PC-3 (cell line): ENCODE results near the gene C1QL2. TPM values are rescaled to one million over a fixed set of nuclear protein-coding genes. Genes with fewer than 3 reads are reported as not detected.

Experiments used
- ATAC-seq: fragments of 200-7000 bp; cut with Tn5 transposase; 2 replicates; pipeline ENCODE4 v1.9.1; 2020; ENCODE audit warnings: mild to moderate bottlenecking, moderate library complexity
- BruUV-seq: library from RNA; stranded (reverse); fragments of 400-500 nt; replicated peaks from 2 replicates; lab custom pipeline; 2021; lab: Mats Ljungman, UMichigan
- CTCF ChIA-PET: fragments of 300-600 bp; sonication (Branson Sonifier 250); formaldehyde crosslinking; loops from one replicate; lab custom pipeline; 2022; ENCODE audit warnings: antibody characterized with exemption; lab: Charles Lee
- POLR2A ChIA-PET: fragments of 300-600 bp; sonication (Branson Sonifier 250); formaldehyde crosslinking; loops from one replicate; lab custom pipeline; 2022; ENCODE audit warnings: antibody characterized with exemption; ENCODE audit not compliant: unreplicated experiment; lab: Charles Lee
- DNase-seq: peaks from one replicate; pipeline ENCODE4 v3.0.0-alpha.2; 2015
- H2AFZ ChIP-seq: fragments of 300-600 bp; sonication (generic); 2 replicates; pipeline ENCODE4 v1.6.0; 2016; ENCODE audit warnings: antibody characterized with exemption, low read length
- H3F3A ChIP-seq: fragments of 300-600 bp; sonication (generic); one replicate; pipeline ENCODE4 v1.6.0; 2017; ENCODE audit warnings: antibody characterized with exemption, low read length, control low read depth, mild to moderate bottlenecking; ENCODE audit not compliant: unreplicated experiment
- H3K27ac ChIP-seq: fragments of 300-600 bp; sonication (generic); 2 replicates; pipeline ENCODE4 v1.5.1; 2016; ENCODE audit warnings: mild to moderate bottlenecking, low read length
- H3K27me3 ChIP-seq: fragments of 300-600 bp; sonication (generic); 2 replicates; pipeline ENCODE4 v1.6.1; 2016; ENCODE audit warnings: low read length, mixed read lengths
- H3K36me3 ChIP-seq: fragments of 300-600 bp; sonication (generic); 2 replicates; pipeline ENCODE4 v1.6.1; 2016; ENCODE audit warnings: low read depth, mixed run types, low read length, mixed read lengths
- H3K4me1 ChIP-seq: fragments of 300-600 bp; sonication (generic); 2 replicates; pipeline ENCODE4 v1.5.1; 2016; ENCODE audit warnings: low read length; ENCODE audit not compliant: insufficient read depth
- H3K4me2 ChIP-seq: fragments of 300-600 bp; sonication (generic); 2 replicates; pipeline ENCODE4 v1.6.0; 2016; ENCODE audit warnings: low read length
- H3K4me3 ChIP-seq: fragments of 300-600 bp; sonication (generic); 2 replicates; pipeline ENCODE4 v1.5.1; 2016; ENCODE audit warnings: mild to moderate bottlenecking, low read length, mixed read lengths
- H3K79me2 ChIP-seq: fragments of 300-600 bp; sonication (generic); 2 replicates; pipeline ENCODE4 v1.6.1; 2017; ENCODE audit warnings: low read length, mixed read lengths
- H3K9ac ChIP-seq: fragments of 300-600 bp; sonication (generic); 2 replicates; pipeline ENCODE4 v1.6.0; 2016; ENCODE audit warnings: mild to moderate bottlenecking, low read length
- H3K9me2 ChIP-seq: fragments of 300-600 bp; sonication (generic); replicated peaks from 2 replicates; pipeline ENCODE4 v1.6.1; 2016; ENCODE audit warnings: mixed run types, low read length, mixed read lengths
- H3K9me3 ChIP-seq: fragments of 300-600 bp; sonication (generic); 2 replicates; pipeline ENCODE4 v1.6.1; 2016; ENCODE audit warnings: low read length, mixed read lengths
- H4K20me1 ChIP-seq: fragments of 300-600 bp; sonication (generic); 2 replicates; pipeline ENCODE4 v1.6.1; 2016; ENCODE audit warnings: low read length, mixed read lengths
- EZH2 ChIP-seq: fragments of 300-600 bp; sonication (generic); IDR thresholded peaks from one replicate; pipeline ENCODE4 v1.6.1; 2017; ENCODE audit warnings: antibody characterized with exemption, mild to moderate bottlenecking, low read length; ENCODE audit not compliant: unreplicated experiment
- EZH2phosphoT487 ChIP-seq: fragments of 300-600 bp; sonication (generic); IDR thresholded peaks from 2 replicates; pipeline ENCODE4 v1.6.1; 2018; ENCODE audit warnings: mild to moderate bottlenecking, antibody characterized with exemption, low read length, borderline replicate concordance
- intact Hi-C: fragments of 100-400 bp; cut with micrococcal nuclease; formaldehyde crosslinking; loops from 2 replicates; pipeline ENCODE4 v1.9.0; 2023
- total RNA-seq: library from RNA; depleted of rRNA; stranded (reverse); fragments of >200 nt; gene quantifications from 2 replicates; pipeline ENCODE4 v1.2.3, GENCODE V29; 2014
- TF ChIP-seq, protein P1 (sequence below): fragments of 300-600 bp; sonication (generic); conservative IDR thresholded peaks from 2 replicates; pipeline ENCODE4 v1.5.1; 2017; ENCODE audit warnings: antibody characterized with exemption, low read depth, mild to moderate bottlenecking, low read length

C1QL2 gene
- total RNA-seq, 1 experiment from 2014 or later: not detected

DNA sequence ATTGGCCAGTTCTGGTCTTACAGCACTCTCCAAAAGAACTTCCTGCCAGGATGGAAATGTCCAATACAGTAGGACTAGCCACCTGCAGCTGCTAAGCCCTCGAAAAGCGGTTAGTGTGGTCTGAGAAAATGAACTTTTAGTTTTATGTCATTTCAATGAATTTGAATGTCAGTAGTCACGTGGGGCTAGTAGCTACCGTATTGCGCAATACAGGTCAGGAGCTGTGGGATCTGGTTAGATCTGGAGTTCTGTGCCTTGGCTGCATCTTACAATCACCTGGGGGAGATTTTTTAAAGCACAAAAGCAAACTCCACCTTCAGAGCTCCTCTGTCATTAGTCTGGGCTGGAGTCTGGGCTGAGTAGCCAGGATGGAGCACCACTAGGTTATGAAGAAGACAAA is 35.9 kb downstream of the C1QL2 start:
- Histone ChIP-seq H3F3A (no peaks in the 10 kb centered on the region), H3K9me2 (no peaks in the 10 kb centered on the region), H3K79me2 (no peaks in the 10 kb centered on the region), H3K9me3 (no peaks in the 10 kb centered on the region), H2AFZ (no peak overlapping the region), H3K27ac (no peak overlapping the region), H3K4me2 (no peak overlapping the region), H3K27me3 (peaks cover 51% of the 10 kb centered on the region), H3K4me3 (no peak overlapping the region), H3K9ac (no peak overlapping the region), H3K4me1 (no peaks in the 10 kb centered on the region), H3K36me3 (no peaks in the 10 kb centered on the region), H4K20me1 (no peaks in the 10 kb centered on the region)
- no peak for ATAC-seq
- ChIA-PET CTCF (no interaction called here), POLR2A (no interaction called here)
- BruUV-seq: no TSS peak
- intact Hi-C loops: no loop called here
- DNase-seq: no peak
- TF ChIP-seq EZH2phosphoT487: no peak
- TF ChIP-seq EZH2: no peak
- TF ChIP-seq, protein P1, sequence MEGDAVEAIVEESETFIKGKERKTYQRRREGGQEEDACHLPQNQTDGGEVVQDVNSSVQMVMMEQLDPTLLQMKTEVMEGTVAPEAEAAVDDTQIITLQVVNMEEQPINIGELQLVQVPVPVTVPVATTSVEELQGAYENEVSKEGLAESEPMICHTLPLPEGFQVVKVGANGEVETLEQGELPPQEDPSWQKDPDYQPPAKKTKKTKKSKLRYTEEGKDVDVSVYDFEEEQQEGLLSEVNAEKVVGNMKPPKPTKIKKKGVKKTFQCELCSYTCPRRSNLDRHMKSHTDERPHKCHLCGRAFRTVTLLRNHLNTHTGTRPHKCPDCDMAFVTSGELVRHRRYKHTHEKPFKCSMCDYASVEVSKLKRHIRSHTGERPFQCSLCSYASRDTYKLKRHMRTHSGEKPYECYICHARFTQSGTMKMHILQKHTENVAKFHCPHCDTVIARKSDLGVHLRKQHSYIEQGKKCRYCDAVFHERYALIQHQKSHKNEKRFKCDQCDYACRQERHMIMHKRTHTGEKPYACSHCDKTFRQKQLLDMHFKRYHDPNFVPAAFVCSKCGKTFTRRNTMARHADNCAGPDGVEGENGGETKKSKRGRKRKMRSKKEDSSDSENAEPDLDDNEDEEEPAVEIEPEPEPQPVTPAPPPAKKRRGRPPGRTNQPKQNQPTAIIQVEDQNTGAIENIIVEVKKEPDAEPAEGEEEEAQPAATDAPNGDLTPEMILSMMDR: no peak

DNA sequence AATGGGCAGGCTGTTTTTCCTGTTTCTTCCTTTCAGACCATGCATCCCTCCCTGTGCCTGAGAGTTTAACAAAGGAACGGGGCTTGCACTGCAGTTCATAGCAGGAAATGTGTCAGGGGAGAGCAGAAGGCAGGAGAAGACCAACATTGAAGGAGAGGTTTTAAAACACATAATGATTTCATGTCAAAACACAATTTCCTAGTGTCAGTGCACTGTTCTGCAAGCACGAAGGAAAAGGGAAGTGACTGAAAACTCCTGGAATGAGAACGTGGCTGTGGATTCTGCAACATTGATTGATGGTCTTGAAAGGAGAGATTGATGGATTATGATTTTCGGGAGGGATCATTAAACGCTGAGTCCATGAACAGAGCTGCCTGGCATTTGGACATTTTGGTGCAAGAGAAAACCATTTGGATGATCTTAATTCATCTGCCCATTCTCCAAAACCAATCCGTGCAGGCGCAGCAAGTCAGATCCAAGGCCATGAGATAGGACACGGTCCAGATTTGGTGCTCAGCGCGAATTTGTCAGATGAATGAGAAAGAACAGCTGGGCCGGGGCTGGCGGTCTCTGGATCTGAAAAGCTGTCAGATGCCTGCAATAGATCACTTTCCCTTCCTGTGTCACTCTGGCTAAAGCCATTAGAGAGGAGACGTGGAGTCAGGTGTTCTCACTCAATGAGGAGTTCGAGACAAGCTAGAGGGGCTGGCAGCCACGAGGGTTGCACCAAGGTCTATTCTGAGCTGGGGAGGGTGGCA is 38.4 kb downstream of the C1QL2 start:
- H4K20me1 ChIP-seq: no peaks in the 10 kb centered on the region
- H3K36me3 ChIP-seq: no peaks in the 10 kb centered on the region
- H3K4me2 ChIP-seq: no peak overlapping the region
- H3K79me2 ChIP-seq: no peaks in the 10 kb centered on the region
- H3K4me3 ChIP-seq: no peak overlapping the region
- no peak overlapping the region for H3K9ac ChIP-seq
- H3F3A ChIP-seq: no peaks in the 10 kb centered on the region
- H3K9me2 ChIP-seq: no peaks in the 10 kb centered on the region
- ChIA-PET POLR2A (no interaction called here), CTCF (no interaction called here)
- ATAC-seq: no peak
- no peak overlapping the region for H2AFZ ChIP-seq
- no TSS peak for BruUV-seq
- H3K27me3 ChIP-seq: peaks cover 63% of the 10 kb centered on the region
- TF ChIP-seq EZH2 (no peak), EZH2phosphoT487 (no peak)
- TF ChIP-seq, protein P1: no peak
- no peak overlapping the region for H3K27ac ChIP-seq
- H3K4me1 ChIP-seq: no peaks in the 10 kb centered on the region
- DNase-seq: no peak
- no peaks in the 10 kb centered on the region for H3K9me3 ChIP-seq
- intact Hi-C loops: no loop called here

DNA sequence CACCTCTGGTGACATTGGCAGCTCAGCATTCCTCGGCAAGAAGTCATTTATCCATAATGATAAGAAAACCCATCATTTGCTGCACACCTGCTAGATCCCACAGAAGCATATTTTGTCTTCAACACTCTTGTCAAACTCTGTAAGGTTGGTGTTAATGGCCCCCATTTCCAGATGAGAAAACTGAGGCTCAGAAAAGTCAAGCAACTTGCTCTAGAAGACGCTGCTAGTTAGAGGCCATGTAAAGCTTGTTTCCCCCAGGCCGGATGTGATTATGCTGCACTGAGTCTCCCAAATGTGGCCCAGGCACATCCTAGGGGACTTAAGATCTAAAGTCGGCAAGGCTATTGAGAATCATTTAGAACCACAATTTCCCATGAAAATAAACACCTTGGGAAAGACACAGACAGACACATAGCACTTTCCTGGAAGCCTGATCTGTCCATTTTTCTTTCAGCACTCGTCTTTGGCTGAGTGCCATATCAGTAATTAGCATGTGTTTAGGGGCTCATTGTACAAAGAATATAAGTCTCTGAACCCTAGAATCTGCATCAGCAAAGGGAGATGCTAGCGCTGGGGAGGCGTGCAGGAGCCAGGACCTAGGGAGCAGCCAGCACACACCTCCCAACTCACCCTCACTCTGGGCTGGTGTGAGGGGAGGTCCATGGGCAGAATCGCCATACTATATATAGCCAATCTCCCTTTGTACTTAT is 39.3 kb downstream of the C1QL2 start:
- Histone ChIP-seq H3K4me1 (no peaks in the 10 kb centered on the region), H3K9me3 (no peaks in the 10 kb centered on the region), H3K27me3 (peaks cover 53% of the 10 kb centered on the region), H3K36me3 (no peaks in the 10 kb centered on the region), H2AFZ (no peak overlapping the region), H3K9ac (no peak overlapping the region), H3K4me2 (no peak overlapping the region), H4K20me1 (no peaks in the 10 kb centered on the region), H3K4me3 (no peak overlapping the region), H3K79me2 (no peaks in the 10 kb centered on the region), H3K27ac (no peak overlapping the region), H3K9me2 (no peaks in the 10 kb centered on the region), H3F3A (no peaks in the 10 kb centered on the region)
- no peak for ATAC-seq
- TF ChIP-seq, protein P1: no peak
- TF ChIP-seq EZH2 (no peak), EZH2phosphoT487 (no peak)
- ChIA-PET CTCF (no interaction called here), POLR2A (no interaction called here)
- intact Hi-C loops: no loop called here
- no peak for DNase-seq
- no TSS peak for BruUV-seq
